Mesenchymal stem cell (in vitro differentiated cells and primary cell): ENCODE results near the gene ADCY5.

Experiments
- DNase-seq: peaks from one replicate; pipeline ENCODE4 v3.0.0-alpha.2; 2013
- H2AFZ ChIP-seq: one replicate; pipeline ENCODE4 v1.6.1; 2013; ENCODE audit warnings: low read depth, mild to moderate bottlenecking, control low read depth, inconsistent platforms, low read length, moderate library complexity
- H2AK5ac ChIP-seq: 2 replicates; pipeline ENCODE4 v1.6.1; 2013; ENCODE audit warnings: low read length, moderate library complexity, mild to moderate bottlenecking, inconsistent platforms; ENCODE audit not compliant: severe bottlenecking
- H2BK120ac ChIP-seq: one replicate; pipeline ENCODE4 v1.6.1; 2013; ENCODE audit warnings: low read depth, mild to moderate bottlenecking, inconsistent platforms, low read length, moderate library complexity
- H2BK12ac ChIP-seq, 2 experiments: one replicate each; pipeline ENCODE4 v1.6.1; 2013; ENCODE audit warnings: inconsistent platforms in 2 of 2, low read length in 2 of 2, mild to moderate bottlenecking in 2 of 2, moderate library complexity in 2 of 2, control low read depth in 1 of 2
- H2BK15ac ChIP-seq: one replicate; pipeline ENCODE4 v1.6.1; 2013; ENCODE audit warnings: mild to moderate bottlenecking, low read depth, inconsistent platforms; ENCODE audit not compliant: poor library complexity, severe bottlenecking
- H2BK5ac ChIP-seq: 2 replicates; pipeline ENCODE4 v1.6.1; 2013; ENCODE audit warnings: low read depth, mild to moderate bottlenecking, low read length, control low read depth, inconsistent platforms; ENCODE audit not compliant: poor library complexity, severe bottlenecking
- H3K14ac ChIP-seq, 2 experiments: one replicate each; pipeline ENCODE4 v1.6.1; 2013; ENCODE audit warnings: inconsistent platforms in 2 of 2, low read length in 2 of 2, control low read depth in 1 of 2, mild to moderate bottlenecking in 1 of 2, moderate library complexity in 1 of 2
- H3K18ac ChIP-seq, 2 experiments: one replicate each; pipeline ENCODE4 v1.6.1; 2013; ENCODE audit warnings: inconsistent platforms in 2 of 2, low read length in 2 of 2, control low read depth in 1 of 2, low read depth in 1 of 2, mild to moderate bottlenecking in 1 of 2
- H3K23ac ChIP-seq, 2 experiments: one replicate each; pipeline ENCODE4 v1.6.1; 2013; ENCODE audit warnings: inconsistent platforms in 2 of 2, low read length in 2 of 2, mild to moderate bottlenecking in 2 of 2, moderate library complexity in 2 of 2, control low read depth in 1 of 2
- H3K27ac ChIP-seq: 2 replicates; pipeline ENCODE4 v1.5.1; 2013; ENCODE audit warnings: mild to moderate bottlenecking, moderate library complexity, low read length, control low read depth, inconsistent platforms; ENCODE audit not compliant: poor library complexity, severe bottlenecking
- H3K27me3 ChIP-seq, 2 experiments: 2 replicates each; pipeline versions ENCODE4 v1.6.1 to v1.7.0; 2013; ENCODE audit warnings: low read length in 2 of 2, mild to moderate bottlenecking in 2 of 2, moderate library complexity in 2 of 2, control low read depth in 1 of 2, inconsistent platforms in 1 of 2; ENCODE audit not compliant: control insufficient read depth in 1 of 2, insufficient read depth in 1 of 2
- H3K36me3 ChIP-seq, 2 experiments: 2 replicates each; pipeline versions ENCODE4 v1.6.1 to v1.7.0; 2013; ENCODE audit warnings: low read length in 2 of 2, control low read depth in 1 of 2, inconsistent platforms in 1 of 2, low read depth in 1 of 2, mild to moderate bottlenecking in 1 of 2; ENCODE audit not compliant: insufficient read depth in 2 of 2, control insufficient read depth in 1 of 2
- H3K4ac ChIP-seq, 2 experiments: one replicate each; pipeline ENCODE4 v1.6.1; 2013; ENCODE audit warnings: inconsistent platforms in 2 of 2, low read length in 2 of 2, mild to moderate bottlenecking in 2 of 2, moderate library complexity in 2 of 2, control low read depth in 1 of 2, low read depth in 1 of 2
- H3K4me1 ChIP-seq: 2 replicates; pipeline ENCODE4 v1.6.1; 2013; ENCODE audit warnings: low read depth, low read length, control low read depth; ENCODE audit not compliant: control insufficient read depth, insufficient read depth
- H3K4me2 ChIP-seq: 2 replicates; pipeline ENCODE4 v1.6.1; 2013; ENCODE audit warnings: low read length, mild to moderate bottlenecking, inconsistent platforms; ENCODE audit not compliant: poor library complexity, severe bottlenecking
- H3K4me3 ChIP-seq, 2 experiments: 2 replicates each; pipeline versions ENCODE4 v1.5.1 to v1.7.0; 2013; ENCODE audit warnings: low read length in 2 of 2, mild to moderate bottlenecking in 2 of 2, control low read depth in 1 of 2, low read depth in 1 of 2; ENCODE audit not compliant: insufficient read depth in 1 of 2
- H3K79me1 ChIP-seq: replicated peaks from 2 replicates; pipeline ENCODE4 v1.6.1; 2013; ENCODE audit warnings: mild to moderate bottlenecking, control low read depth, low read length, inconsistent platforms; ENCODE audit not compliant: poor library complexity, severe bottlenecking
- H3K9ac ChIP-seq: 2 replicates; pipeline ENCODE4 v1.7.0; 2013; ENCODE audit warnings: mild to moderate bottlenecking, low read length, moderate library complexity
- H3K9me3 ChIP-seq: 2 replicates; pipeline ENCODE4 v1.7.0; 2013; ENCODE audit warnings: mild to moderate bottlenecking, low read length; ENCODE audit not compliant: control insufficient read depth
- H4K8ac ChIP-seq: one replicate; pipeline ENCODE4 v1.6.1; 2013; ENCODE audit warnings: inconsistent platforms, mild to moderate bottlenecking, low read length, moderate library complexity
- H4K91ac ChIP-seq: one replicate; pipeline ENCODE4 v1.6.1; 2013; ENCODE audit warnings: mild to moderate bottlenecking, low read length, inconsistent platforms
- WGBS: methylation state at CpG from one replicate; pipeline ENCODE4 v1.1.7; 2013; ENCODE audit warnings: mixed read lengths; 5-methylcytosine and 5-hydroxymethylcytosine counted together

ADCY5 gene

GRCh38 chr3:123459862-123460261 lies 11.0 kb upstream of the ADCY5 start:
- Histone ChIP-seq H3K36me3 (no peaks in the 10 kb centered on the region), H3K4me1 (no peaks in the 10 kb centered on the region), H2AFZ (no peak overlapping the region), H3K4me3 (no peak overlapping the region), H2BK12ac (no peak overlapping the region), H4K8ac (no peak overlapping the region), H2BK5ac (no peak overlapping the region), H2AK5ac (no peak overlapping the region), H3K4me2 (no peak overlapping the region), H2BK15ac (no peak overlapping the region), H3K14ac (no peak overlapping the region), H3K9ac (no peak overlapping the region), H3K9me3 (no peaks in the 10 kb centered on the region), H3K4ac (no peak overlapping the region), H3K23ac (no peak overlapping the region), H3K79me1 (no peaks in the 10 kb centered on the region), H3K27ac (no peak overlapping the region), H3K27me3 (peaks cover 71 to 80% of the 10 kb centered on the region in 2 experiments), H3K18ac (no peak overlapping the region), H2BK120ac (no peak overlapping the region), H4K91ac (no peak overlapping the region)
- 48% methylated on average over 8 of the region's 8 CpGs for WGBS
- no peak for DNase-seq

DNA sequence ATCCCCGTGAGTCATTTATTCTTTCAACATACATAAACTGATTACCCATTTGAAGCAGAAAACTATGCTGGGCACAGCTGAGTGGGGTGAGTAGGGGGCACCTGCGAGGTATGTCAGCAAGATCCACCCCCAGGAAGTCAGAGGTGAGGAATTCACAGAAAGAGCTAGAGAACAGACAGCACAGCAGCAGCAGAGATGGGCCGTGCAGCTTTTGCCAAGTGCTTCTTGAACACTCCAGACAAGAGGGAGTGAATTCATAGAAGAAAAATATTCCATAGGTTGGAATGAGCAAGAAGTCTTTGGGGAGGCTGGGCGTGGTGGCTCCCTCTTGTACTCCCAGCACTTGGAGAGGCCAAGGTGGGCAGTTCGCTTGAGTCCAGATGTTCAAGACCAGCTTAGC lies 9.4 kb upstream of the ADCY5 start:
- no peak overlapping the region for H3K4me3 ChIP-seq
- H2BK15ac ChIP-seq: no peak overlapping the region
- no peak overlapping the region for H3K23ac ChIP-seq
- H3K9me3 ChIP-seq: no peaks in the 10 kb centered on the region
- no peak overlapping the region for H4K8ac ChIP-seq
- no peak overlapping the region for H3K18ac ChIP-seq
- H3K9ac ChIP-seq: no peak overlapping the region
- no peak overlapping the region for H3K4ac ChIP-seq
- DNase-seq: no peak
- no peak overlapping the region for H2BK120ac ChIP-seq
- H3K27me3 ChIP-seq: peaks cover 74 to 79% of the 10 kb centered on the region in 2 experiments
- no peak overlapping the region for H4K91ac ChIP-seq
- no peak overlapping the region for H2BK5ac ChIP-seq
- H3K4me2 ChIP-seq: no peak overlapping the region
- H3K79me1 ChIP-seq: no peaks in the 10 kb centered on the region
- WGBS: 76% methylated on average over 4 of the region's 5 CpGs
- H3K4me1 ChIP-seq: no peaks in the 10 kb centered on the region
- no peak overlapping the region for H3K14ac ChIP-seq
- H2AFZ ChIP-seq: no peak overlapping the region
- no peaks in the 10 kb centered on the region for H3K36me3 ChIP-seq
- no peak overlapping the region for H3K27ac ChIP-seq
- H2BK12ac ChIP-seq: no peak overlapping the region
- no peak overlapping the region for H2AK5ac ChIP-seq

- WGBS: 67% methylated on average over 1 of the region's 1 CpG
- H3K27ac ChIP-seq: no peak overlapping the region
Measured at GRCh38 chr3:123457841-123458240, 9.0 kb upstream of the ADCY5 start.

DNA sequence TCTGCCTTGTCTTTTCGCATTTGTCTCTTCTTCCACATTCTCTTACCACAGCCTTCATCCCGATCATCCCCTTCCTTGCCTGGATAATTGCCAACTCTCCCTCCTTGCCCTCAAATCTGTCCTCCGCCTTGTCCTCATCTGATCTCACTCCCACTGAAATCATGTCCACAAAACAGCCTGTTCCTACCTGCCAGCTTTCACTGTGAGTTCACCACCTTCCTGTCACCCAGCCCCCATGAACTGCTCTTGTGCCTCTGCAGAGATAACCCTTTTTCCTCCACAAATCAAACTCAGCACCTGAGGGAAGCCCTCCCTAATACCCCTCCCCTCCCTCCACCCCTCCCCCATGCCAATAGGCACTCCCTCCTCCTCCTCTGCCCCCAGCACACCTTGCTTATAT lies 4.8 kb upstream of the ADCY5 start:
- WGBS: 82% methylated on average over 3 of the region's 3 CpGs
- no peak overlapping the region for H2AK5ac ChIP-seq

More at GRCh38 chr3:123457841-123458240, 9.0 kb upstream of the ADCY5 start:
- H3K4me3 ChIP-seq: no peak overlapping the region
- no peaks in the 10 kb centered on the region for H3K4me1 ChIP-seq
- no peak overlapping the region for H3K18ac ChIP-seq
- H2AFZ ChIP-seq: no peak overlapping the region
- no peaks in the 10 kb centered on the region for H3K79me1 ChIP-seq
- H2AK5ac ChIP-seq: no peak overlapping the region
- no peak overlapping the region for H2BK12ac ChIP-seq
- no peak for DNase-seq
- peak overlapping the region in 1 of 2 experiments; percentile 15 for H3K14ac ChIP-seq
- no peak overlapping the region for H3K23ac ChIP-seq
- no peak overlapping the region for H3K4me2 ChIP-seq
- no peak overlapping the region for H3K4ac ChIP-seq
- no peak overlapping the region for H3K9ac ChIP-seq
- H2BK5ac ChIP-seq: no peak overlapping the region
- H2BK120ac ChIP-seq: no peak overlapping the region
- no peaks in the 10 kb centered on the region for H3K9me3 ChIP-seq
- H3K36me3 ChIP-seq: no peaks in the 10 kb centered on the region
- H4K91ac ChIP-seq: no peak overlapping the region
- no peak overlapping the region for H2BK15ac ChIP-seq
- no peak overlapping the region for H4K8ac ChIP-seq
- H3K27me3 ChIP-seq: peaks cover 73 to 79% of the 10 kb centered on the region in 2 experiments

More for the DNA sequence above, 4.8 kb upstream of the ADCY5 start:
- Histone ChIP-seq H4K8ac (no peak overlapping the region), H3K4me1 (peaks cover 13% of the 10 kb centered on the region), H3K23ac (no peak overlapping the region), H2BK12ac (no peak overlapping the region), H3K18ac (no peak overlapping the region), H2AFZ (no peak overlapping the region), H2BK15ac (no peak overlapping the region), H3K27ac (no peak overlapping the region), H4K91ac (no peak overlapping the region), H2BK5ac (no peak overlapping the region), H3K4me3 (no peak overlapping the region), H3K9ac (no peak overlapping the region), H3K9me3 (no peaks in the 10 kb centered on the region), H3K4ac (no peak overlapping the region), H3K79me1 (no peaks in the 10 kb centered on the region), H2BK120ac (no peak overlapping the region), H3K27me3 (peaks cover 74 to 75% of the 10 kb centered on the region in 2 experiments), H3K14ac (no peak overlapping the region), H3K36me3 (no peaks in the 10 kb centered on the region), H3K4me2 (no peak overlapping the region)
- no peak for DNase-seq
